ENCODE results near the gene CENPB. TPM values are rescaled to one million over a fixed set of nuclear protein-coding genes. Genes with fewer than 3 reads are reported as not detected.

The CENPB gene
- total and polyA plus RNA-seq, 10 of the 15 experiments (the other 5 are each of a cell fraction or from before 2014, with no cell fraction given), result 0.16 to 71.2 (median 14.0) TPM

GRCh38 chr20:3760655-3761348 lies 25.7 kb downstream of the CENPB start (continued):
- TF ChIP-seq ZBTB4 (CRISPR knock-in tag; IDR thresholded peaks at IDR 0.05) (no peak), GATAD2B (conservative IDR thresholded peaks at IDR 0.05; ENCODE audit: low read depth) (no peak), TCF12 (IDR thresholded peaks at IDR 0.05; ENCODE audit: low read depth, low read length) (no peak), MLLT1 (IDR thresholded peaks at IDR 0.05) (no peak), EP300 (IDR thresholded peaks at IDR 0.05; ENCODE audit: borderline replicate concordance in 1 of 2, control insufficient read depth in 1 of 2, low read depth in 2 of 2, low read length in 2 of 2) (no peak)

GRCh38 chr20:3759884-3760283 lies 26.7 kb downstream of the CENPB start:
- peaks cover 6% of the 10 kb centered on the region for H3K4me1 ChIP-seq (ENCODE audit: control insufficient read depth, insufficient read depth, low read length)
- ChIA-PET CTCF (no interaction called here), SMC1A (ENCODE audit: uncharacterized antibody, unreplicated experiment) (no interaction called here), RAD21 (ENCODE audit: unreplicated experiment) (interaction anchor here (0.7 kb wide), 1 partner anchor 813 kb away, joined by 3 read pairs; no protein-coding TSS in a partner anchor), POLR2A (no interaction called here)
- H3K79me2 ChIP-seq (ENCODE audit: control insufficient read depth, insufficient read depth, low read length), result no peaks in the 10 kb centered on the region
- DNase-seq (ENCODE audit: low read depth, low spot score) (no peak), FAIRE-seq (no peak), ATAC-seq (no peak)
- H3K36me3 ChIP-seq (ENCODE audit: control insufficient read depth in 2 of 2, insufficient read depth in 2 of 2, low read length in 1 of 2), result peaks cover 0 to 2% of the 10 kb centered on the region in 2 experiments; a peak in 1 of 4 replicates
- intact Hi-C loops (cut with micrococcal nuclease; ENCODE audit: unreplicated experiment), result no loop called here
- WGBS (ENCODE audit: insufficient coverage, insufficient replicate concordance, low lambda C conversion rate, missing lambda C conversion rate), result 90% methylated on average over 11 of the region's 11 CpGs
- no peak overlapping the region for H3K4me2 ChIP-seq (ENCODE audit: control insufficient read depth, insufficient read depth)
- TF ChIP-seq POLR2A (IDR thresholded peaks at IDR 0.05; ENCODE audit: low read depth, low read length), result no peak
- TF ChIP-seq ZBED1 (IDR thresholded peaks at IDR 0.05; ENCODE audit: borderline replicate concordance), result no peak
- TF ChIP-seq TAF1 (IDR thresholded peaks at IDR 0.05; ENCODE audit: borderline replicate concordance, low read depth, low read length), result no peak
- TF ChIP-seq POLR2AphosphoS2 (IDR thresholded peaks at IDR 0.05; ENCODE audit: low read depth, low read length), result no peak
- no peak for TF ChIP-seq WRNIP1 (IDR thresholded peaks at IDR 0.05; ENCODE audit: borderline replicate concordance, low read depth, low read length)
- no peak for TF ChIP-seq BHLHE40 (IDR thresholded peaks at IDR 0.05; ENCODE audit: borderline replicate concordance in 1 of 2, low read depth in 2 of 2, low read length in 1 of 2)
- TF ChIP-seq EED (IDR thresholded peaks at IDR 0.05; ENCODE audit: low read depth), result no peak
- TF ChIP-seq ZNF687 (IDR thresholded peaks at IDR 0.05), result no peak
- no peaks in the 10 kb centered on the region for H3K9me3 ChIP-seq (replicated peaks; ENCODE audit: control insufficient read depth, insufficient read depth, low read length)
- no peak overlapping the region for H3K9ac ChIP-seq (ENCODE audit: control insufficient read depth, insufficient read depth, low read length)
- H2AFZ ChIP-seq (ENCODE audit: control insufficient read depth, low read depth, low read length), result no peak overlapping the region
- H4K20me1 ChIP-seq (ENCODE audit: control insufficient read depth, insufficient read depth), result no peaks in the 10 kb centered on the region
- H3K4me3 ChIP-seq, result no peak overlapping the region
- no peaks in the 10 kb centered on the region for H3K27me3 ChIP-seq (replicated peaks in 1 of 2; ENCODE audit: control insufficient read depth in 2 of 2, insufficient read depth in 2 of 2, low read length in 1 of 2)
- no peak overlapping the region for H3K27ac ChIP-seq (ENCODE audit: control insufficient read depth, insufficient read depth)
- BruUV-seq (replicated peaks), result no TSS peak
- in situ Hi-C loops (cut with MboI), result no loop called here
